DND-41 (cell line): ENCODE measurements around the gene OXNAD1.

Experiments used
- CTCF ChIP-seq: IDR thresholded peaks from 2 replicates; pipeline ENCODE4 v1.5.1; 2012; ENCODE audit warnings: borderline replicate concordance, low read length, moderate library complexity, mild to moderate bottlenecking; ENCODE audit not compliant: poor library complexity, severe bottlenecking; ENCODE audit errors: extremely low read depth
- EZH2 ChIP-seq: IDR thresholded peaks from 3 replicates; pipeline ENCODE4 v1.6.1; 2012; ENCODE audit warnings: borderline replicate concordance, low read depth, mild to moderate bottlenecking, moderate library complexity, low read length, inconsistent platforms; ENCODE audit not compliant: severe bottlenecking

GRCh38 chr3:16239780-16240179 lies 25.2 kb upstream of the OXNAD1 start:
- no peak for TF ChIP-seq CTCF
- no peak for TF ChIP-seq EZH2
